Neural cell (in vitro differentiated cells): Measurements from ENCODE around the gene RARRES2.

Experiments
- POLR2AphosphoS5 ChIP-seq: IDR thresholded peaks from 2 replicates; pipeline ENCODE4 v1.6.1; 2012
- RAD21 ChIP-seq: fragments of 450-650 bp; conservative IDR thresholded peaks from 2 replicates; pipeline ENCODE4 v1.6.1; 2014; ENCODE audit warnings: antibody characterized with exemption, mild to moderate bottlenecking, moderate library complexity
- TF ChIP-seq, protein P1 (sequence below): fragments of 450-650 bp; IDR thresholded peaks from 2 replicates; pipeline ENCODE4 v1.5.1; 2014; ENCODE audit warnings: antibody characterized with exemption, mild to moderate bottlenecking, moderate library complexity; ENCODE audit not compliant: poor library complexity, severe bottlenecking
- TF ChIP-seq, protein P2 (sequence below): IDR thresholded peaks from 2 replicates; pipeline ENCODE4 v1.6.1; 2012; ENCODE audit warnings: borderline replicate concordance

DNA sequence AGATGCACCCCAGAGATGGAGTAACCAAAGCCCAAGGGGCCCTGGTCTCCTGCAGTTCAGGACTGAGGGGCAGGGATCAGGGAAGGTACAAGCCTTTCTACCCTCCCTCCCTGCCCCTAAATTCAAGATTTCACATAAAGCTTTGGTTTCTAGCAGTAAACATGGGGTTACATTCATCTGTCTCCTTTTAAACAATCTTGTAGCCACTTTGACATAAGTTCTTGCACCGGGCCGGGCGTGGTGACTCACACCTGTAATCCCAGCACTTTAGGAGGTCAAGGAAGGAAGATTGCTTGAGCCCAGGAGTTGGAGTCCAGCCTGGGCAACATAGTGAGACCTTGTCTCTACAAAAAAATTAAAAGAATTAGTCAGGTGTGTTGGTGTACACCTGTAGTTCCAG lies 14.1 kb downstream of the RARRES2 start:
- TF ChIP-seq, protein P1, sequence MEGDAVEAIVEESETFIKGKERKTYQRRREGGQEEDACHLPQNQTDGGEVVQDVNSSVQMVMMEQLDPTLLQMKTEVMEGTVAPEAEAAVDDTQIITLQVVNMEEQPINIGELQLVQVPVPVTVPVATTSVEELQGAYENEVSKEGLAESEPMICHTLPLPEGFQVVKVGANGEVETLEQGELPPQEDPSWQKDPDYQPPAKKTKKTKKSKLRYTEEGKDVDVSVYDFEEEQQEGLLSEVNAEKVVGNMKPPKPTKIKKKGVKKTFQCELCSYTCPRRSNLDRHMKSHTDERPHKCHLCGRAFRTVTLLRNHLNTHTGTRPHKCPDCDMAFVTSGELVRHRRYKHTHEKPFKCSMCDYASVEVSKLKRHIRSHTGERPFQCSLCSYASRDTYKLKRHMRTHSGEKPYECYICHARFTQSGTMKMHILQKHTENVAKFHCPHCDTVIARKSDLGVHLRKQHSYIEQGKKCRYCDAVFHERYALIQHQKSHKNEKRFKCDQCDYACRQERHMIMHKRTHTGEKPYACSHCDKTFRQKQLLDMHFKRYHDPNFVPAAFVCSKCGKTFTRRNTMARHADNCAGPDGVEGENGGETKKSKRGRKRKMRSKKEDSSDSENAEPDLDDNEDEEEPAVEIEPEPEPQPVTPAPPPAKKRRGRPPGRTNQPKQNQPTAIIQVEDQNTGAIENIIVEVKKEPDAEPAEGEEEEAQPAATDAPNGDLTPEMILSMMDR: no peak
- TF ChIP-seq RAD21 (no peak), POLR2AphosphoS5 (no peak)
- TF ChIP-seq, protein P2, sequence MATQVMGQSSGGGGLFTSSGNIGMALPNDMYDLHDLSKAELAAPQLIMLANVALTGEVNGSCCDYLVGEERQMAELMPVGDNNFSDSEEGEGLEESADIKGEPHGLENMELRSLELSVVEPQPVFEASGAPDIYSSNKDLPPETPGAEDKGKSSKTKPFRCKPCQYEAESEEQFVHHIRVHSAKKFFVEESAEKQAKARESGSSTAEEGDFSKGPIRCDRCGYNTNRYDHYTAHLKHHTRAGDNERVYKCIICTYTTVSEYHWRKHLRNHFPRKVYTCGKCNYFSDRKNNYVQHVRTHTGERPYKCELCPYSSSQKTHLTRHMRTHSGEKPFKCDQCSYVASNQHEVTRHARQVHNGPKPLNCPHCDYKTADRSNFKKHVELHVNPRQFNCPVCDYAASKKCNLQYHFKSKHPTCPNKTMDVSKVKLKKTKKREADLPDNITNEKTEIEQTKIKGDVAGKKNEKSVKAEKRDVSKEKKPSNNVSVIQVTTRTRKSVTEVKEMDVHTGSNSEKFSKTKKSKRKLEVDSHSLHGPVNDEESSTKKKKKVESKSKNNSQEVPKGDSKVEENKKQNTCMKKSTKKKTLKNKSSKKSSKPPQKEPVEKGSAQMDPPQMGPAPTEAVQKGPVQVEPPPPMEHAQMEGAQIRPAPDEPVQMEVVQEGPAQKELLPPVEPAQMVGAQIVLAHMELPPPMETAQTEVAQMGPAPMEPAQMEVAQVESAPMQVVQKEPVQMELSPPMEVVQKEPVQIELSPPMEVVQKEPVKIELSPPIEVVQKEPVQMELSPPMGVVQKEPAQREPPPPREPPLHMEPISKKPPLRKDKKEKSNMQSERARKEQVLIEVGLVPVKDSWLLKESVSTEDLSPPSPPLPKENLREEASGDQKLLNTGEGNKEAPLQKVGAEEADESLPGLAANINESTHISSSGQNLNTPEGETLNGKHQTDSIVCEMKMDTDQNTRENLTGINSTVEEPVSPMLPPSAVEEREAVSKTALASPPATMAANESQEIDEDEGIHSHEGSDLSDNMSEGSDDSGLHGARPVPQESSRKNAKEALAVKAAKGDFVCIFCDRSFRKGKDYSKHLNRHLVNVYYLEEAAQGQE: no peak
